ENCODE measurements around the gene OXTR.
"Not testable (repeated sequence)": the region's sequence is repeated elsewhere in the genome, so short reads cannot be mapped to it uniquely, and the experiment has no call there.

OXTR gene

DNA sequence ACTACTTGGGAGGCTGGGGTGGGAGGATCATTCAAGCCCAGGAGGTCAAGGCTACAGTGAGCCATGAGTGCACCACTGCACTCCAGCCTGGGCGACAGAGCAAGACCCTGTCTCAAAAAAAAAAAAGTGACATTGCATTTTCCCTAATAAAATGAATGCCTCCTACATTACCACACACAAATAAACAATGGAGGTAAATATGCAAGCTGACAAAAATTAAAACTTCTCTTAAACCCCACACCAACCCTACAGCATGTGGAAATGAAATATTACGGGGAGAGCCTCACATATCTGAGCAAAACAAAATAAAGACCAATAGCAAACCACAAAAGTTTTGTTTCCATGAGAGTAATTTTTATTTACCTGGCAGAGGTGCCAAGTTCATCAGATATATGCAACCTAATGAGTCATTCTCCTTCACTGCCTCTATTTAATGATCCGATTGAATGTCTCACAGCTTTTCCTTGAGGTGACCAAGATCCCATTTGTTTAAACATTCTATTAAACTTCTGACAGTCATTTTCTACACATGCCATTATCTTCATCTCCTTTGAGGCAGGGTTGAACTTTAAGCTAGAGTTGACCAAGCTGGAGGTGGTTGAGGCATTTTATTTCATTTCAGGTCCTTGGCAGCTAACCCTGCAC is 45.2 kb downstream of the OXTR start:
- no peak for TF ChIP-seq ZNF274 (IDR thresholded peaks at IDR 0.05; ENCODE audit: low read depth, low read length)
- no peak overlapping the region for H3K4me3 ChIP-seq (ENCODE audit: low read length)

DNA sequence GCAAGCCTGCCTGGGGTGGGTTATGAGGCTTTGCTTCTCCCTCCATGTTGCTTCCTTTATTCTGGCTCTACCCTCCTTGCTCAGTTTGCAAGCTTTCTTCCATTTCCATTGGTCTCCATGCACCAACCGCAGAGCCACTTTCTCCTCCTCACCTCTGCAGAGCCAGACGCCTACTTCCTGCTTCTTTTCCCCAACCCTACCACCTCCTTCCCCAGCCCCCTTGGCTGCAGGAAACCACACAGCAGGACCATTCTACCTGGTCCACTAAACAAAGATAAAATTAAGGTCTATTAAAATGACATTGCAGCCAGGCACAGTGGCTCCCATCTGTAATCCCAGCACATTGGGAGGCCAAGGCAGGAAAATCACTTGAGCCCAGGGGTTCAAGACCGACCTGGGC is 45.8 kb downstream of the OXTR start:
- H3K4me3 ChIP-seq (ENCODE audit: low read length) = no peak overlapping the region
- no peak for TF ChIP-seq ZNF274 (IDR thresholded peaks at IDR 0.05; ENCODE audit: low read depth, low read length)

DNA sequence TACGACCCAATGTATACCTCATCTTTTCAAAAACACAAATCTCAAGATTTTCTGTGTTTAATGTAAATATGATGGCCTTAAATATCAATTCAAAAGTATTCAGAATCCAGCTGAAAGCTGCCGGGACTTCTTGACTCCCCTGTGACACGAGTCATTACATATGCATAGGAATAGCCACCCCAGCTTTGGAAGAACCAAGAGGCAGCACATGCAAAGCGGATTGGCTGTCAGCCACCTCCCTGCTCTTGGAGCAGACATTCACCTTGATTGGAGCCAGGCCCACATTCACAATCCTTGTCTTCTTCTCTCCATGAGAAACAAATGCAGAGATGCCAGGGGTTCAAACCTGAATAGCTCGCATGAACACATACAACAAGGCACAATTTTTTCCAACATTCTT is 46.6 kb downstream of the OXTR start:
- no peak for TF ChIP-seq ZNF274 (IDR thresholded peaks at IDR 0.05; ENCODE audit: low read depth, low read length)
- no peak overlapping the region for H3K4me3 ChIP-seq (ENCODE audit: low read length)

DNA sequence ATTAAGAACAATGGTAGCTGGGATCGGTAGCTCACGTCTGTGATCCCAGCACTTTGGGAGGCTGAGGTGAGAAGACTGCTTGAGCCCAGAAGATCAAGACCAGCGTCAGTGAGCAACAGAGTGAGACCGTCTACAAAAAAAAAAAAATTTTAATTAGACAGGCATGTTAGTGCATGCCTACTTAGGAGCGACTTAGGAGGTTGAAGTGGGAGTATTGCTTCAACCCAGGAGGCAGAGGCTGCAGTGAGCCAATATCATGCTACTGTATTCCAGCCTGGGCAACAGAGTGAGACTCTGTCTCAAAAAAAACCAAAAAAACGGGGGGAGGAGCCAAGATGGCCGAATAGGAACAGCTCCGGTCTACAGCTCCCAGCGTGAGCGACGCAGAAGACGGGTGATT is 53.7 kb downstream of the OXTR start:
- not testable (repeated sequence) for H3K4me3 ChIP-seq (ENCODE audit: low read length)

DNA sequence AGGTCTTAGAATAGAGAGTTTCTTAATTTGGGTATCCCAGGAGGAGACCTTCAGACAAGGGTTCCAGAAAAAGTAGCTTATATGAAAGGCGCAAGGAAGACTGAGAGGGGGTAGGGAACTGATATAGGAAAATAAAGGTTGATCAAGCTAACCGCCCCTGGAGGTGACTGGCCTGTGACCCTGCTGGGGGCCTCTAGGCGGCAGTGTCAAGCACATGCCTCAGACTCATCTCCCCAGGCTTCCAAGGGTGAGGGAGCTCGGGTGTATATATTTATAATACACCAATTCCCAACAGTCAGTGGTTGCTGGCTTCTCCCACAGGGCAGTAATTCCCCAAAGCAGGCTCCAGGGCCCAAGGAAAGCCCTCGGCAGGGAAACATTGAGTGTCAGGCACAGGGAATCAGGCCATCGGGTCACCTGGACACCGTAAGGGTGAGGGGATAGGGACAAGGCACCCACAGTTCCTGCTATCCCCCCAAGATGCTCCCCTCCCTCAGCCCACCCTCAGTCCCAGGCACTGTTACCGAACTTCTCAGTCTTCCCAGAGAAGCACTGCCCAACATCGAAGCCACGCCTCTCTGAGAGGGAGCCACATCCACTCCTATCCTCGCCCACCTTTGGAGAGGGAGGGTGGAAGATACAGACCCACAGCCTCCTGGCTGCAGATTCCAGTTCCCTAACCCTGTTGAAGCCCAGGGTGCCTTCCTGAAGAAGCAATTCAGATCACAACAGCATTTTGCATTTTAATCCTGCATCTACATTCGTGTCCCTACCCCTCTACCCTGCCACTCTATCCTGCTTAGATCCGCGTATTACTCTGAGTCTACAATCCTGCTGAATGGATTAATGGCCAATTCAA is 55.3 kb downstream of the OXTR start:
- no peak for TF ChIP-seq ZNF274 (IDR thresholded peaks at IDR 0.05; ENCODE audit: low read depth, low read length)
- H3K4me3 ChIP-seq (ENCODE audit: low read length) = no peak overlapping the region

DNA sequence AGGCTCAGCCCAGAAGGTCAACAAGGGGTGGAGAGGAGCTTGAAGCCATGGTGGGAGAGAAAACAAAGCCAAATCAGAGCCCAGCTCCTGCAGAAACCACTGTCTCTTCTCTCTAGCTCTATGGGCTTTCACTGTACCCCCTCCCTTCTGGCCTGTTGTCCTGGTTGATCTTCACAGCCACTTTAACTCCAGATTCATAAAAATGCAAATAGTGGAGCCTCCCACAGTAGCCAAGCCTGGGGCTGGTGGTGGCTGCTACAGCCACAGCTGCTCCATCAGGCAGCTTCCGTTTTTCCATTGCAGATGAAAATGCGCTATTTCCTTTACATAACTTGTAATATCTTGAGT is 56.5 kb downstream of the OXTR start:
- TF ChIP-seq ZNF274 (IDR thresholded peaks at IDR 0.05; ENCODE audit: low read depth, low read length) = no peak

DNA sequence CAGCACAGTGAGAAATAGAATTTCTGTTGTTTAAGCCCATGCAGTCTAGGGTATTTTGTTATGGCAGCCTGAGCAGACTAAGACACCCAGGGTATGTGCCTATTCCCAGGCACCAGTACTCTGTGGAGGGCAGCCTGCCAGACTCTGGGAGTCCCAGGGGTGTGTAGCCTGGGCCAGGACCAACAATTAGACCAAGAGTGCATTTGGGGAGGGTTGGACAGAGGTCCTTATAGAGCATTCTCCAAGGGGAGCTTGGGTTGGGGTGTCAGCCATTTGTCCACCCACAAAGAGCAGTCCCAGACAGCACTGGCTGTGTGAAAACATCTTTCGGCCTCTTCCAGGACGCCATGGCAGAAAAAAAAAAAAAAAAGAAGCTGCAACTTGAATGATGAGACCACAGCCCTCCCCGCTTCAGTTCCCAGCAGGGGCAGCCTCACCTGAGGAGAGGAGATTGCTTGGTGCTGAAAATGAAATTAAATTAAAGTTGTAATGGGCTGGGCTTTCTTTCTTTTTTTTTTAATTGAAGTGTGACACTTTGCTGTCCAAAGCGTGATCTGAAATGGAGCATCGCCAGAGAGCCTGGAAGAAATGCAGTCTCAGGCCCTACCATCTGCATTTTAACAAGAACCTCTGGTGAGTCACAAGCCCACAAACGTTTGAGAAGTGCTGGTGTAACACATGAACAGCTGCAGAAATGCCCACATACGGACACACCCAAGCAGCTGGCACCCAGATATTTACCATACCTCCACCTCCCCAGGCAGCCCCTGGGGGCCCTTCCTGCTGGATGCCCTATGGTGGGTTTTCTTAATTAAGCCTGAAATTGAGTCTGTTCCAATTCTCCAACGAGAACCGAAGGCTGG is 57.1 kb downstream of the OXTR start:
- H3K4me3 ChIP-seq (ENCODE audit: low read length) = no peak overlapping the region
- no peak for TF ChIP-seq ZNF274 (IDR thresholded peaks at IDR 0.05; ENCODE audit: low read depth, low read length)

More for the DNA sequence above, 56.5 kb downstream of the OXTR start:
- H3K4me3 ChIP-seq (ENCODE audit: low read length) = no peak overlapping the region

DNA sequence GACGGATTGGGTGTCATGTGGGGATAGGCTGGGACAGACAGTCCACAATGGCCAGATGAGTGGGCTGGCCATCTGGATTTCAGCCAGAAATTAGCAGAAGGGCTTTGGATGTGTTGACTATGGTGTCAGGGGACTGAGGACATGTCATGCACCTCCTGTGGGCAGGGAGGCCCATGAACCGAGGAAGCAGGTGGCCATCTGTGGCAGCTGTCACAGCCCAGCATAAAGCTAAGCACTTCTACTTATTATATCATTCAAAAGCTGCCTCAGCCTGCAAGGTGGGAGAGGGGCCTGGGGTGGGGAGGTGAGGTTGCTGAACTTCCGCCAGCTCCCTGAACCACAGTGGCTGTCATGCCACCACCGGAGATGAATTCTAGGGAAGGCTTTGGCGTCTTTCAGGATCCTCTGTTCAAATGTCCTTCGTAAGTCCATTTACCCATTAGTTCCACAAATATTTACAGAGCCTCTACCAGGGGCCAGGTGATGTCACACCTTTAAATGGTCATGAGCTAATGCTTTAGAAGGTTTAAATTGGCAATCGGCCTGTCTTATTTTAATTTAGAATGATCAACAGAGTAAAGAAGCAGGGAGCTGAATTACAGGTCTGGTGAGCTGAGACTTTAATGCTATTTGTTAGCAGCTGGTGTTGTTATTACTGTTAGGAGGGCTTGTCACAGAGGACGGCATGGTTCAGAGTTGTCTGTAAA is 59.5 kb downstream of the OXTR start:
- no peak overlapping the region for H3K4me3 ChIP-seq (ENCODE audit: low read length)
- no peak for TF ChIP-seq ZNF274 (IDR thresholded peaks at IDR 0.05; ENCODE audit: low read depth, low read length)

DNA sequence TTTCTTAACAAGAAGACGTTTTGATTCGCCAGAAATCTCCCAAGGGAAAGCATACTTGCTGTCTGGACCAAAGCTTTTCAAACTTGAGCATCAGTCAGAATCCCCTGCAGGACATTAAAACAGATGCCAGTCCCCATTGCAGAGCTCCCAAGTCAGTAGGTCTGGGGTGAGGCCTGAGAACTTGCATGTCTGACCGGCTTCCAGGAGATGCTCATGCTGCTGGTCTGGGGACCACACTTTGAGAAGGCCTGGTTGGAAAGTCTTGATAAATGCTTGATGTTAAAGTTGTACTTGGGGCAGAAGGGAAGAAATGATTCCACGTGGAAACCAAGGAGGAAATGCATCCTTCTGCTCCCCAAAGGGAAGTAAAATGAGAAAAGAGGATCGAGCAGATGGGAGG is 60.1 kb downstream of the OXTR start:
- TF ChIP-seq ZNF274 (IDR thresholded peaks at IDR 0.05; ENCODE audit: low read depth, low read length) = no peak
- H3K4me3 ChIP-seq (ENCODE audit: low read length) = no peak overlapping the region

DNA sequence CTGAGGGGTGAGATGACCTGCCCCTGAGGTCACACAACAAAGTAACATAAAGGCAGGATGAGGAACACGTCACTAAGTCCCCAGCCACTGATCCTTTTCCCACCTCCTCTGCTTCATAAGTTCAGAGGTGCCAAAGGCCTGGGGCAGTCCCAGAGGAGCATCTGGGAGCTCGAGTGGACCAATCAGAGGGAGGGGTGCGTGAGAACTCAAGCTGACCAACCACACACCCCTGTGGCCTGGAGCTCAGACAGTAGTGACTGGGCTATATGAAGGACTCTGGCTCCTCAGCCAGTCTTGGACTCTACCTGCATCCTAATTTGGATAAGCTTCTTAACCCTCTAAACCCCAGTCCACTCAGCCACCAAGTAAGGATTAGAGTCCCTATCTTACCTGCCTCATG is 63.8 kb downstream of the OXTR start:
- TF ChIP-seq ZNF274 (IDR thresholded peaks at IDR 0.05; ENCODE audit: low read depth, low read length) = peak; percentile 58; the same call in 1 of the 2 replicates
- no peak overlapping the region for H3K4me3 ChIP-seq (ENCODE audit: low read length)

DNA sequence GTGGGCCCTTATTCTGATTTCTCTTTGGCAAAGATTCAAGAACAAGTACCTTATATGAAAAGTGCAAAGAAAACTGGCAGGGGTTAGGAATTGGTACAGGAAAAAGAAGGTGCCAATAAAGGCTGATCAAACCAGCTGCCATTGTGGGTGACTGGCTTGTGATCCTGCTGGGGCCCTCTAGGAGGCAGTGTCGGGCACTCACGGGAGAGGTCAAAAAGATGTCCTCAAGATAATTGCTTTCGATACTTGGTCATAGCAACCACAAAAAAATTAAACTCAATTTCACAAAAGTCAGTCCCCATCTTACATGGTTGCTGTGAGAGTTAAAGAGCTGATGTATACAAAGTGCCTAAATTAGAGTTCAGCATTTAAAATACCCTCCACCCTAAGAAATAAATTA is 66.9 kb downstream of the OXTR start:
- H3K4me3 ChIP-seq (ENCODE audit: low read length) = no peak overlapping the region
- no peak for TF ChIP-seq ZNF274 (IDR thresholded peaks at IDR 0.05; ENCODE audit: low read depth, low read length)
